HG03135 (cell line): ENCODE results near the gene ANKRD44.
A peak's percentile ranks its signal among the peaks of the same experiment; 100 is the strongest.
"Not testable (repeated sequence)": the region's sequence is repeated elsewhere in the genome, so short reads cannot be mapped to it uniquely, and the experiment has no call there.

Source experiments
- ATAC-seq: cut with Tn5 transposase; IDR thresholded peaks from one replicate; pipeline ENCODE4 v1.9.1; 2021; ENCODE audit warnings: mild to moderate bottlenecking, moderate library complexity; ENCODE audit not compliant: unreplicated experiment

The ANKRD44 gene

DNA sequence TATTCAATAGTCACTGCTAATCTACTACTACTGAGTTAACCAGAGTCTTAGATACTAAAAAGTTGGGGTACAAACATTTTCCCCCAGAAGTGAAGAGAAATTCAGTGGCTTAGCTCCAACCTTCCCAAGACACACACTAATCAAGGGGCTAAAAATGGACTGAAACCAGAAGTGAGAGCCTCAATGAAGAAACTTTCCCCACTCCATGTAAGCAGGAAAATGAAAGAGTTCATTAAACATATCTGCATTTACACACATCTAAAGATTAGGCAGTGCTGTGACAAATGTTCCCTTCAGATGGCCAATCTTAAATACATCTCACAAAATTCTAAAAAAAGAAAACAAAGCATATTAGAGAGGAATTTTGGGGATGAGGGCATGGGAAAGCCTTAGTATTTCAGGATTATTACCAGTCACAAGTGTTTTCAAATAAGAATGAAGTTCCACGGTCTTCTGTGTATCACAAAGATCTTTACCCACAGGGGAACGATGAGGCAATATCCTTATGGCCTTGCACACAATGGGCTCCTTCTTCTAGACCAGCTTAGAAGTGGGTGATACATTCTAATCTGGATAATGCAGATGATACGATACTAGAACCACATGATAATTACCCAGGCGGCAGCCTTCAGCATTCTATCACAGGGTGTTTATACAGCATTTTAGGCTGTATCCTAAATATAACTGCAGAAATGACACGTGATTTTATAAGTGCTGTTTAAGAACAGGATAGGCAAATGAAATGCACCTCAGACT, 17.1 kb downstream of the ANKRD44 start:
- peak; percentile 35 for ATAC-seq

DNA sequence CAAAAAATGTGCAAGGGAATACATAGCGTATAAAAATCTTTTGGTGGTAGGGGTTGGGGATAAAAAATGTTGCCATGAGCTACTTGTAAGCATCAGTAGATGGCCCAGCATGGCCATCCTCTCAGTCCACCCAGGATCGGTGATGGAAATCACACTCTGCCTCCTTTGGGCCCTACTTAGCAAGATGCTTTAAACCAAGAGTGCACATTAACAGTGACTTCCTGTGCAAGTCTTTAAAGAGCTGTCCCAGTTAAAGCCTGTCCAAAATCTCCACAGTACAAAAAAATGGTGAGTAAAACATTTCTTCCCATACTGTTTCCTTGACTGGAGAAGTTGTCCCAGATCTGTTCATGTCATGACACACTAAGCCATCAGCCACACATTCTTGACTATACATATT, 18.0 kb downstream of the ANKRD44 start:
- no peak for ATAC-seq

DNA sequence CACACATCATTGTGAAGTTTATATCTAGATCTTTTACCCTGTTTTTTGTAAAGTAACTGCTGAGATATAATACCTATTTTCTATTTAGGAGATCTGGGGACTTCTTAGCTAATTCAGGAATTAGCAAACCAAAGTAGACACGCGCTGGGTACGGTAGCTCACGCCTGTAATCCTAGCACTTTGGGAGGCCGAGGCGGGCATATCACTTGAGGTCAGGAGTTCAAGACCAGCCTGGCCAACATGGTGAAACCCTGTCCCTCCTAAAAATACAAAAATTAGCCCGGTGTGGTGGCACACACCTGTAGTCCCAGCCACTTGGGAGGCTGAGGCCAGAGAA, 23.0 kb downstream of the ANKRD44 start:
- not testable (repeated sequence) for ATAC-seq

DNA sequence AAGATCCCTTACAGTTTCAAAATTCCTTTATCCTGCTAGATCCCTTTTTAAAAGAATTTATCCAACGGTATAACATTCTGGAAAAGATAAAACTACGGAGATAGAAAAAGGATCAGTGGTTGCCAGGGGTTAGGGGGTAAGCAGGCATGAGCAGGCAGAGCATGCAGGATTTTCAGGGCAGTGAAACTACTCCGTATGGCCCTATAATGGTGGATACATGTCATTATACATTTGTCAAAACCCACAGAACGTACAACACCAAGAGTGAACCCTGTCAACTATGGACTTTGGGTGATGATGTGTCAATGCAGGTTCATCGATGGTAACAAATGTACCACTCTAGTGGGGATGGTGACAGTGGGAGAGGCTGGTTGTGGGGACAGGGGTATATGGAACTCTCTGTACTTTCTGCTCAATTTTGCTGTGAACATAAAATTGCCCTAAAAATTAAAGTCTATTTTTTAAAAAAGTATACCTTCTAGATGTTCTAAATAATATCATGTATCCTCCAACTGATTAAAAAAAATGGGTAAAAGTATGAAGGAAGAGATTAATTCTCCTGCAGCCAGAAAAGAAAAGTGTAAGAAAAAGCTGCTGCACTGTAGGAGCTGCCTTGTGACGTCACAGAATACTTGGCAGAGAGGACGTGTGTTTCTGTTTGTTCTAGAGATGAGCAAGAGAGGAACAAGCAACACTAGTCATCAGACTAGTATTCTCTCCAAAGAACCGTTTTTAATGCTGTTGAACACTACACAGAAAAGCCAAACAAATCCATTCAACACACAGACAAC, 23.6 kb downstream of the ANKRD44 start:
- peak; percentile 82 for ATAC-seq

DNA sequence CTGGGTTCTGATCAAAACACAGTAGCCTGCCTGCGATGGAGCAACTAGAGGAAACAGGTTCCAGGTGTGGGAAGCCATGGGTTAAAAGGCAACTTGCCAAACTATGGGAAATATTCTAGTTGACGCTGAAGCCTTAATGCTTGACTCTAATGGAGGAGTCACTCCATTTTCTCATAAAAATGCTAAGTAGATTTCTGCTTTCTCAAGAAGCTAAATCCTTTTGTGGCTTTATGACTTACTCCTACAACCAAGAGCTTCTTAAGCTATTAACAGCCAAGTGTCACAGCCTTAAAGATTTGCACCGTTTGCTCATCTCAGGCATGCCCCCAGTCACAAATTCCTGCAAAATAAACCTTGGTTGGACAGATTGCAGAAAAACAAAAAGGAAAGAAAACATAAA, 25.2 kb downstream of the ANKRD44 start:
- no peak for ATAC-seq

DNA sequence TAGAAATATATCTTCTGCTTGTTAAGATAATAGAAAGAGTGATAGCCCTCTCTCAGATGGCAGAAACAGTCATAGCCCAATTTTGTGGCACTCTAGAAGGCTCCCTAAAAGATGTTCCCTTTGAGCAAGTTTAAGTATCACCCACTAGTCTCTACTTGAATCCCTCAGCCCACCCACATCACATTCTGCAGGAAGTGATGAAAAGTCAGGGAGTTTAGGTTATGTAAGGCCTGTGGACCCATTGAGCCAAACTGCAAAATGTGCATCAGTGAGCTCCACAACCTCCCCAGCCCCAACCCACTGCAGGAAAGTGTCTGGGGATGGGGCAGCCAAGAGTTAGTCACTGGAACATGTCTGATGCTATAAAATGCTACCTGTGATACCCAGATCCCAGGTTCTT, 25.6 kb downstream of the ANKRD44 start:
- no peak for ATAC-seq

DNA sequence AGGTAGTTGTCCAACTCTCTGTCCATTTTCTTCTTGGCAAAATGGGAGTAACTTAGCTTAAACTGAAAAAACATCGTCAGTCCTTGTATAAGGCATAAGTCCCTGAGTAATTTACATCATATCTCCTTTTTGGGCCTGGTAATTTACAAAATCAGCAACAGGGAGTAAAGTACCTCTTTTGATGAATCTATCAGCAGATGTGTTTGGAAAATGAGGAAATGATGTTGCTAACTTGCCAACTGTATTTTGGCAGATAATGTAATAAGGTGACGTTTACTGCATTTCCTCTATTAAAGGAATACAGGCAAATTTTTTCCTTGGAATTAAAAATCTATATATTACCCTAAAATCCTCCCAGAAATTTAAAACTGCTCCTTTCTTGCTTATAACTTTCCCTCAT, 29.2 kb downstream of the ANKRD44 start:
- no peak for ATAC-seq

DNA sequence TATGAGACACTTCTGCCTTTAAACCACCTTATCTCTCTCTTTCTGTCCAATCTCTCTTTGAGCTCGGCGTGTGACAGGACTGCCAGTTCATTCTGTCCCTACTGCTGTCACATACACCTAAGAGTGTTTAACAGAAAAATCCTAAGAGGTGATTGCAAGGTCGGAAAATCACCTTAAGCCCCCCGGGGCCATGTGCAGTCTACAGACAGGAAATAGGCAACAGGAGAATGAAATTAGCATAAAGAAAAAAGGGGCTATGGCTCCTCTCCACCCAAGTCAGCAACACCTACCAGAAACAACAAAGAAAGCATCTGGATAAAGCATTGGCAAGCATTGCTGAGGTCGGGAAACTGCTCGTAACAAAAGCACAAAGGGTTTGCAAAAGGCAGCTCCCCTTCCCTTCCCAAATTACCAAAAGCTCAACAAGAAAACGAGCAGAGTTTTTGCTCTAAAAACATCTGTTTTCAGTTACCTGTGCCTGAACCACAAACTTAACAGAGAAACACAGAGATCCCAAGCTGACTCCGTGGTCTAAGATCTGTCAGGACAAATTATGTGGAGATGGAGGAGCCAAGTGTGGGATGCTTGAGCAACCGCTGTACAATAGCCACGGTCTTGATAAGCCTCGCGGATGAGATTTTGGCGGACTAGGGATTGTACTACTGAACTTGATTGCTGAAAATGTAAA, 30.4 kb downstream of the ANKRD44 start:
- no peak for ATAC-seq

DNA sequence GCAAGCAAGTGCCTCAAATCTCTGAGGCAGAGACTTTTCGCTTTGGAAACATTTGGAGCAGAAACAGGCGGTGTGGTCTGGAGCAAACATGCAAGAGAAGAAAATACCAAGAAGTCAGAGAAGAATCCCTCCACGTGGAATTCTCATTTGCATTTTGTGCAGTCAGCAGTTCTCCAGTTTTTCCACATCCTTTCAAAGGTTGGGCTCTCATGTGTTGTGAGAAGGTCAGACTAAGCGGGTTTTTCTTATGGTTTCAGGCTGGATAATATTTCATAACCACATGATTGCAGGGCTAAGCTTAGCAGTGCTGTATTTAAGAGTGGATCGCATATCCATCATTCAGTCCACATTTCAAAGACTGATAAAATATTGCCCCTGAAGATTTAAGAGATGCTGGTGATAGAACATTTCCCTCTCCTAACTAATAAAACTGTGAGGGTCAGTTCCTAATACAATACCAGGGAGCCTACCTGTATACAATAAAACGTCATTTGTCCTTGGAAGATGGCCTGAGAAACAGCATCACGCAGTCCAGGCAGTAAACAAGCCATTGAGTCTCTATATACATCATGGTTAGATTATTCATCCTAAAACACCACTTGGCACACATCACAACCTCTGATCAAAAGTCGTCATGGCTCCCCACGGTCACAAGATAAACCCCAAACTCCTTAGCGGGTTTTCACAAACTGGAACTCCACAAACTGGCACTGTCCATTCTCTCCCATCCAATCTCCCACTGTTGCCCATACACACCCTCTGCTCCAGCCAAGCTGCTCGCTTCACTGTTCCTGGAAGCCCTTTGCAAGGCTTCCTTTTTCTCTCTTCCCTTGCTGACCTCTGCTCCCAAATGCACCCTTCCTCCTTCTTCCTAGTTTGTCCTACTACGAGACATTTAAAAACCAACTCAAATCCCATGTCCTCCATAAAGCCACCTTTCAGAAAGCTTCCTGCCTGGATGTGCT, 31.5 kb downstream of the ANKRD44 start:
- no peak for ATAC-seq

DNA sequence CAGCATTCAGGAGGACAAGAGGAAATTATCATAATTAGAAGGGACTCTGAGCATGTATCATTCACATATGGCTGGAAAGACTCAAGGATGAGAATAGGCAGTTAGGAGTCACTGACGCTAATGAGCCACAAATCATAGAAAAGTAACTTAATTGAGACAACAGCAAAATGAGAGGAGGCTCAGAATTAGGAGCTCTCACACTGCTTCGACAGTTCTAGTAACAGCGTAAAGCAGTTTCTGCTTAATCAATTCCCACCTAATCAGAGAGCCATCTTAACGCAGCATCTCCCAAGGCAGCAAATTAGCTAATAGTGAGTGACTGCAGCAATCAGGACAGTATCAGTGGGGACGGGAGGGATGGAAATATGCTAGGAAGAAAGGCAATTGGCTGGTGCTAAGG, 32.8 kb downstream of the ANKRD44 start:
- no peak for ATAC-seq

DNA sequence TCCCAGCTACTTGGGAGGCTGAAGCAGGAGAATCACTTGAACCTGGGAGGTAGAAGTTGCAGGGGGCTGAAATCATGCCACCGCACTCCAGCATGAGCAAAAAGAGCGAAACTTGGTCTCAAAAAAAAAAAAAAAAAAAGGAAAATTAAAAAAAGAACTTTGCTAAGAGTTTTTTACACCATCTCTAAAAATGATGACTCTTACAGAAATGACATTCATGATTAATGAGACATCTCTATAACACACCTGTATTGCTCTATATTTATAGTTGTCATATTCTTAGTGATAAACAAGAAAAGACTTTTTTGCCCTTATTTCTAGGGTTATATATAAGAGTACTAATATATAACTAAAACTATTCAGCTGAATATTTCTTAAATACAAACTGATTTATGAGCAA, 34.4 kb downstream of the ANKRD44 start:
- no peak for ATAC-seq

DNA sequence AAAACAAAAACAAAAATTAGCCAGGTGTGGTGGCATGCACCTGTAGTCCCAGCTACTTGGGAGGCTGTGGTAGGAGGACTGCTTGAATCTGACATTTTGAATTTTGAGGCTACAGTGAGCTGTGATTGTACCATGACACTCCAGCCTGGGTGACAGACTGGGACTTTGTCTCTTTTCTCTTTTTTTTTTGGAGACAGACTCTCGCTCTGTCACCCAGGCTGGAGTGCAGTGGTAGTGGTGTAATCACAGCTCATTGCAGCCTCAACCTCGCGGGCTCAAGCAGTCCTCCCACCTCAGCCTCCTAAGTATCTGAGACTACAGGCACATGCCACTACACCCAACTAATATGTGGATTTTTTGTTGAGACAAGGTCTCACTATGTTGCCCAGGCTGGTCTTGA, 35.6 kb downstream of the ANKRD44 start:
- ATAC-seq: no peak

DNA sequence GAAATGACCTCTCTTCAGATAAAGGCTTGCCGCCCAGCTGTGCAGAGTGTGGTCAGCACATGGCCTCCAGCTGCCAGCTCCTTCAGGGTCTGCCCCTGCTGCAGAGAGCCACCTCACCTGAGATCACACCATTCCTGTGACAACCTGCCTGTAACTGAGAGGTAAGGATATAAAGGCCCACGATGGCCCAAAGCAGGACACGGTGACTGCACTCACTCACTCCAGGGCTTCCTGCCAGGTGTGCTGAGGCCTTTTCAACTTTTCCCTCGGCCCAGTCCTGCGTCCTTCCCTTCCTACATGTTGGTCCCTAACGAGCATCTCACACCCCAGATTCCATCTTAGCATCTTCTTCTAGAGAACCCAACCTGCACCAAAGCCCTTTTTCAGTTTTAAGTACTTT, 36.2 kb downstream of the ANKRD44 start:
- no peak for ATAC-seq

DNA sequence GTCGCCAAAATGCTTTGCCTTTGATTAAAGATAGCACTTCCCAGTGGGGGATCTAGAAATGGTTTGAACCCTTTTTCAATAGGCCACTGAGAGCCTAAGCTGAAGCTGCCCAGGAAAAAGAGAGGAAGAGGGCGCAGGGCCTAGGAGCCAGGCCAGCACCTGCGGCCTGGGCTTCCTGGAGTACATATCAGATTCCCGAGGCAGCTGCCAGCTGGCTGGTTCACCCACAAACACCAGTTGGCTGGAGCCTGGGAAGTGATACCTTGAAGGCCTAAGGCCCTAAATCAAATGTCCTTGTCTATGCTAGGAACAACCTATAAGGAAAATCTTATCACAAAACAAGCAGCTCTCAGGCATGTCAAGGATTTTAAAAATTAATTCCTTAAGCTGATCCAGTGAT, 37.1 kb downstream of the ANKRD44 start:
- ATAC-seq: no peak

DNA sequence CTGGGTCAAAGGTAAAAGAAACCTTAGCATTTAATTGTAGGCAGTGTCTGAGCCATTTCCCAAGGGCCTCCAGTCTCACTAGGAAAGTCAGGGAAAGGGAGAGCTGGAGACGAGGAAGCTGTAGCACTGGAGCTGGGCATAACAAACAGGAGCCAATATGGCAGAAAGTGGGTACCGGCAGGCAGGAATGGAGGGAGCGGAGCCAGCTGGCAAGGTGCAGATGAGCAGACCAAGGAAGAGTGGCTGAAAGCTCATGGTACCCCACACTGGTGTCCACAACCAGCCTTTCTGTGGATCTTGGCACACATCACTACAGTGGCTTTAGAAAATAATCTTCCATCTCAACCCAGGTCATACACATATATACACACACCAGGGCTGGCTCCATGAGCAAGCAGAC, 40.0 kb downstream of the ANKRD44 start:
- ATAC-seq: no peak

DNA sequence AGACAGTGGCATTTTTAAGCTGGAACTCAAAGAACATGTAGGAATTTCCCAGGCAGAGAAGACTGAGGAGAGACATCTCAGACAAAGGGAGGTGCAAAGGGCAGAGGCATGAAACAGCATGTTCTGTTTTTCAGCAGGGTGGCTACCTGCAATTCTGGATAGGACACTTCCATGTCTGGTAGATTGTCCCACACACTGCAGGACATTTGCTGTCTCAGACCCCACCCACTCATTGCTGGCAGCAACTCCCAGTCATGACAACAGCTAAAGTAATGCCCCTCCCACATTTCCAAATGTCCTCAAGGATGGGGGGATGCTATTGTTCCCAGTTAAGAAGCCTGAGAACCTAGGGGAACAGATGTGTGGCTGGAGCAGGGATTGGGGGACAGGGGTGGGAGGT, 40.8 kb downstream of the ANKRD44 start:
- ATAC-seq: no peak

DNA sequence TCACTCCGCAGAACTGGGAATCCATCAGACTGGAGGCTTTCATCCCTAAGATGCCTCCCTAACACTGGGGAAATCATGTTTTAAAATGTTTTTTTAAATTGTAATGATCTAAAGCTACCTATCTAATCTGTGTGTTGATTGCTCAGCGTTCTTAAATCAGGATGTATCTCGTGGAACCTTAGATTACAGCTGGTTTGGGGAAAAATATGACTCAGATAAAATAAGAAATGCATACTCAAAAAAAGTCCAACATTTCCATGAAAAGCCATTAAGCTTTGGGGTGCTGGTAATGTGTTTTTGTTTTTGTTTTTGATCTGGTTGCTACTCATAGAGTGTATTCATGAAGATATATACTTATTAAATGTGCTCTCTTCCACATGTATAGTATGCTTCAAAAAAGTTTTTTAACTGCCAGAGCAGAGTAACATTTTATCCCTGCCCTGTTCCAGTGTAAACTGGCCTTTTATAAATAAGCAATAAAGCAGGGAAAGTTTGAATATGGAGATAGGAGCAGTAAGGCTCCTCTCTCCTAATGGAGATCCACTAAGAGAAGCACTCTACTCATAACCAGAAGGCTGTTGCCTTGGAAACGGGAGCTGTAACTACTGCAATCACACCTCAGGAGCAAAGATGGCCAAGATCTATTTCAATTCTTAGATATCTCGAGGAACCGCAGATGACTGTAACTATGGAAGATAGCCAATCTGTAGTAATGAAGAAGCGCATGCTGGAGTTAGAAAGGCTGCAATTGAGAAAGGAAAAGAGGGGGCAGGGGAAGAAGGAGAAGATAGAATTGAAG, 41.6 kb downstream of the ANKRD44 start:
- peak; percentile 62 for ATAC-seq

DNA sequence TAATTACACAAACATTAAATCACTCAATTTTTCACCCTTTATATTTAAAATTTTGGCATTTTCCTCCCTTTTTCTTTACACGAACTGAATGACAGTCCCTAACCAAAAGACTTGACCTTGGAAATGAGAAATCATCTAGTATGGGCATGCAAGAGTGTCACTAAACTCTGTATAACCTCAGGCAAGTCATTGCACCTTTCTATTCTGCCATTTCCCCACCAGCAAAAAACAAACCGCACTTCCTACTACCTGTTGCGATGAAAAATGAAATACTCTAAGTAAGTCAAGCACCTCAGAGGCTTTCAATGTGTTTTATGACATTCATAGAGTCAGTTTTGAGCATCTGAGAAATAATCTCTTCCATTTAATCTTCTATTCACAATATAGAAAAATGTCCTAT, 44.1 kb downstream of the ANKRD44 start:
- ATAC-seq: no peak

DNA sequence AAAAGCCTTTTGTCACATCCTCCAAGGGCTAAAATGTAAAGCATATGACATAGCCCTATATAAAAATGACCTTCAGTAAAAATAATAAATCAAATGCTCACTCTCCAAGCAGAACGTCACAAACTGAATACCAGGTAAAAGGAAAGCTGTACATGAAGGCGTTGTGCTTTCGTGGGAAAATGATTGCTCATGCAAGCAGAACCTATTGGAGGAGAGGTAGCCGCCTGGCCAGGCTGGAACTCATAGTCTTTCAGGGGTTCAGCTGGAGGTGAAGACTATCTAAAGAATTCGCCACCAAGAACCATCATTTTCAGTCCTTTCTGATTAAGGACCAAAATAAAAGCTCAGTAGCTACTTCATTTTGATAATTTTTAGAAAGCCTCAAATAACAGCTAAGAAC, 44.7 kb downstream of the ANKRD44 start:
- ATAC-seq: no peak

DNA sequence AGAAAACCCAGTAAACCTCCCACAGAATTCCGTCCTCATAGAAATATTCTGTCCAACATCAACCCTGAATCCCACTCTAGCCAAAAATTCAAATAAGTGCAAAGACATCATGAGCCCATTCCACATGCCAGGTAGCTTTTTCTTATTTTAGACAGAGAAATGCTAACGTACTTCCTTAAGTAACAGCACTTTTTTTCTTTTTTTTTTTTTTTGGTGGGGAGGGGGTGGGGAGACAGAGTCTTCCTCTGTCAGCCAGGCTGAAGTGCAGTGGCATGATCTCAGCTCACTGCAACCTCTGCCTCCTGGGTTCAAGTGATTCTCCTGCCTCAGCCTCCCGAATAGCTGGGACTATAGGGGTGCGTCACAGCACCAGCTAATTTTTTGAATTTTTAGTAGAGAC, 45.5 kb downstream of the ANKRD44 start:
- no peak for ATAC-seq
